Ishikawa (cell line): ENCODE data around the gene PRDM16.

Experiments
- CEBPB ChIP-seq: IDR thresholded peaks from 2 replicates; pipeline ENCODE4 v1.6.1; 2012
- CREB1 ChIP-seq: IDR thresholded peaks from 2 replicates; pipeline ENCODE4 v1.6.1; 2012; ENCODE audit warnings: low read depth
- EGR1 ChIP-seq: IDR thresholded peaks from 2 replicates; pipeline ENCODE4 v1.6.1; 2012
- EP300 ChIP-seq: IDR thresholded peaks from 2 replicates; pipeline ENCODE4 v1.6.1; 2012; ENCODE audit warnings: borderline replicate concordance
- FOXM1 ChIP-seq: IDR thresholded peaks from 2 replicates; pipeline ENCODE4 v1.6.1; 2012; ENCODE audit warnings: low read depth, borderline replicate concordance
- MAX ChIP-seq: IDR thresholded peaks from 2 replicates; pipeline ENCODE4 v1.6.1; 2012
- NFIC ChIP-seq: IDR thresholded peaks from 2 replicates; pipeline ENCODE4 v1.6.1; 2012
- RAD21 ChIP-seq: IDR thresholded peaks from 2 replicates; pipeline ENCODE4 v1.6.1; 2012; ENCODE audit warnings: low read depth
- REST ChIP-seq: IDR thresholded peaks from 2 replicates; pipeline ENCODE4 v1.6.1; 2012; ENCODE audit warnings: low read depth, mild to moderate bottlenecking
- TAF1 ChIP-seq: IDR thresholded peaks from 2 replicates; pipeline ENCODE4 v1.6.1; 2012; ENCODE audit warnings: low read depth, mild to moderate bottlenecking
- TCF12 ChIP-seq: IDR thresholded peaks from 2 replicates; pipeline ENCODE4 v1.6.1; 2012; ENCODE audit warnings: low read depth
- TEAD4 ChIP-seq: IDR thresholded peaks from 2 replicates; pipeline ENCODE4 v1.6.1; 2012
- USF1 ChIP-seq: IDR thresholded peaks from 2 replicates; pipeline ENCODE4 v1.6.1; 2012
- YY1 ChIP-seq: IDR thresholded peaks from 2 replicates; pipeline ENCODE4 v1.6.1; 2012; ENCODE audit warnings: low read depth
- ZBTB7A ChIP-seq: IDR thresholded peaks from 2 replicates; pipeline ENCODE4 v1.6.1; 2012; ENCODE audit warnings: low read depth

The PRDM16 gene

GRCh38 chr1:3341236-3341994 lies 272.4 kb downstream of the PRDM16 start:
- TF ChIP-seq NFIC, result no peak
- no peak for TF ChIP-seq MAX

GRCh38 chr1:3342960-3343359 lies 274.0 kb downstream of the PRDM16 start:
- no peak for TF ChIP-seq RAD21
- no peak for TF ChIP-seq YY1
- TF ChIP-seq EP300, result no peak
- TF ChIP-seq CEBPB, result no peak
- TF ChIP-seq TCF12, result no peak
- no peak for TF ChIP-seq REST
- TF ChIP-seq ZBTB7A, result no peak
- TF ChIP-seq CREB1, result no peak
- TF ChIP-seq NFIC, result no peak
- TF ChIP-seq EGR1, result no peak
- no peak for TF ChIP-seq MAX
- TF ChIP-seq TAF1, result no peak
- TF ChIP-seq USF1, result no peak
- no peak for TF ChIP-seq FOXM1

GRCh38 chr1:3344395-3344794 lies 275.4 kb downstream of the PRDM16 start:
- no peak for TF ChIP-seq USF1
- no peak for TF ChIP-seq TAF1
- no peak for TF ChIP-seq FOXM1
- TF ChIP-seq CREB1, result no peak
- TF ChIP-seq ZBTB7A, result no peak
- TF ChIP-seq TEAD4, result no peak

- TF ChIP-seq RAD21 (no peak), ZBTB7A (no peak), TEAD4 (no peak), YY1 (no peak), MAX (no peak)
These were observed 276.8 kb downstream of the PRDM16 start for GRCh38 chr1:3345792-3346191.

GRCh38 chr1:3346478-3346877 lies 277.5 kb downstream of the PRDM16 start:
- TF ChIP-seq NFIC, result no peak
- no peak for TF ChIP-seq CREB1
- no peak for TF ChIP-seq USF1
- TF ChIP-seq TCF12, result no peak
- no peak for TF ChIP-seq FOXM1
- no peak for TF ChIP-seq RAD21
- no peak for TF ChIP-seq EP300
- TF ChIP-seq CEBPB, result no peak
- TF ChIP-seq EGR1, result no peak
- TF ChIP-seq MAX, result no peak
- no peak for TF ChIP-seq YY1
- no peak for TF ChIP-seq TEAD4
- no peak for TF ChIP-seq ZBTB7A
- no peak for TF ChIP-seq REST
- no peak for TF ChIP-seq TAF1
